Measurements from ENCODE around the gene UBXN4. TPM values are rescaled to one million over a fixed set of nuclear protein-coding genes. Genes with fewer than 3 reads are reported as not detected.

Gene UBXN4
- polyA plus RNA-seq, 2 of the 4 experiments (the other 2 are of a cell fraction) = 70.8 to 129 TPM

DNA sequence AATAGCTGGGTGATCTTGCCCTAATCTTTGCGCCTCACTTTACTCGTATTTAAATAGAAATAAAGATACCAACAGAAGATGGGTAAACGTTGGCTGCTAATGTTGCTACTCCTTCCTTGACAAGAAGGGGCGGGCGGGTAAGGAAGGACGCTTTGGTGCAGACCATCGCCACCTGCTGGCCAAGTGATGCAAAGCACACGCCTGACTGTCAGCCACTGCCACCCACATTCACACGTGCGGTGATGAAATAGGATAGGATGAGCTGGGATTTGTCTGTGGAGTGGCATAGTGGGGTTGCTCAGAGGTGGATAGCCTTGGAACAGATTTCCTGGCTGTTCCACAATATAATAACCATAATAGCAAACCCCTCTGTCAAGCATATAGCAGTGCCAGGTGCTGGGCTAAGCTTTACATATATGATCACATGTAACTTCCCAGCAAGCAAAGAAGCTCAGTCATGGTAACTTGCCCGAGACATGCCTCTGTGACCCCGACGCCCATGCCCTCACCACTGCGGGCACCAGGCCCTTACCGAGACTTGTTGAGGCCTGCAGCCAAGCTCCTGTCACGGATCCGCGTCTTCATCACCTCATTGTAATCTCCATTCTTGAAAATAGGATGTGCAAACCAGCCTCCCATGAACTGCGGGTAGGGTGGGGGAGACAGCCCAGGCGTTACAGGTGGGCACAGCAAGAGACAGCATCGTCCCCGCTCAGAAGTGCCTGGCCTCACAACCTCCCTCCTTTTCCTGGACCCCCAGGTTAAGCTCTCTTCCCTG, 56.0 kb downstream of the UBXN4 start:
- H3K4me2 ChIP-seq = peak overlapping the region; percentile 37; the same call in 2 of the 3 replicates
- POLR2A ChIA-PET = interaction anchor here (0.7 to 1.0 kb wide), 2 partner anchors 79 to 746 kb away, joined by 3 to 5 read pairs; partner anchors contain the start of genes MCM6 and RAB3GAP1
- DNase-seq (ENCODE audit: low read depth in 1 of 2, low spot score in 1 of 2) (peak; percentile 75 to 82), ATAC-seq (peak; percentile 86 to 95), FAIRE-seq (no peak)
- WGBS (ENCODE audit: missing lambda C conversion rate) = 32% methylated on average over 22 of the region's 22 CpGs
- peaks cover 20% of the 10 kb centered on the region for H3K9me3 ChIP-seq
- no peaks in the 10 kb centered on the region for H3K4me1 ChIP-seq
- TF ChIP-seq, protein P1, sequence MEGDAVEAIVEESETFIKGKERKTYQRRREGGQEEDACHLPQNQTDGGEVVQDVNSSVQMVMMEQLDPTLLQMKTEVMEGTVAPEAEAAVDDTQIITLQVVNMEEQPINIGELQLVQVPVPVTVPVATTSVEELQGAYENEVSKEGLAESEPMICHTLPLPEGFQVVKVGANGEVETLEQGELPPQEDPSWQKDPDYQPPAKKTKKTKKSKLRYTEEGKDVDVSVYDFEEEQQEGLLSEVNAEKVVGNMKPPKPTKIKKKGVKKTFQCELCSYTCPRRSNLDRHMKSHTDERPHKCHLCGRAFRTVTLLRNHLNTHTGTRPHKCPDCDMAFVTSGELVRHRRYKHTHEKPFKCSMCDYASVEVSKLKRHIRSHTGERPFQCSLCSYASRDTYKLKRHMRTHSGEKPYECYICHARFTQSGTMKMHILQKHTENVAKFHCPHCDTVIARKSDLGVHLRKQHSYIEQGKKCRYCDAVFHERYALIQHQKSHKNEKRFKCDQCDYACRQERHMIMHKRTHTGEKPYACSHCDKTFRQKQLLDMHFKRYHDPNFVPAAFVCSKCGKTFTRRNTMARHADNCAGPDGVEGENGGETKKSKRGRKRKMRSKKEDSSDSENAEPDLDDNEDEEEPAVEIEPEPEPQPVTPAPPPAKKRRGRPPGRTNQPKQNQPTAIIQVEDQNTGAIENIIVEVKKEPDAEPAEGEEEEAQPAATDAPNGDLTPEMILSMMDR (IDR thresholded peaks at IDR 0.05) = peak; percentile 86
- TF ChIP-seq CEBPB (IDR thresholded peaks at IDR 0.05) (peak in 1 of 2 experiments; percentile 54; a peak in 2 of 4 replicates), RAD21 (conservative IDR thresholded peaks at IDR 0.05 in 1 of 2, IDR thresholded peaks at IDR 0.05 in 1 of 2) (peak; percentile 41 to 59; a peak in 3 of 5 replicates), BHLHE40 (IDR thresholded peaks at IDR 0.05; ENCODE audit: low read depth, low read length) (peak; percentile 98), NPAS2 (CRISPR knock-in tag; IDR thresholded peaks at IDR 0.05; ENCODE audit: borderline replicate concordance) (no peak), PHF8 (IDR thresholded peaks at IDR 0.05; ENCODE audit: borderline replicate concordance, low read depth) (no peak), MAX (IDR thresholded peaks at IDR 0.05) (peak; percentile 82), MYC (IDR thresholded peaks at IDR 0.05; ENCODE audit: borderline replicate concordance, low read length) (no peak), RNF2 (IDR thresholded peaks at IDR 0.05; ENCODE audit: borderline replicate concordance, low read depth) (no peak), SMC3 (IDR thresholded peaks at IDR 0.05) (peak; percentile 67), JUNB (IDR thresholded peaks at IDR 0.05) (no peak), EHF (CRISPR knock-in tag; IDR thresholded peaks at IDR 0.05) (no peak)
- H3K4me3 ChIP-seq = no peak overlapping the region
- H3K27ac ChIP-seq = peak overlapping the region in 1 of 2 experiments; percentile 46; a peak in 2 of 6 replicates
- CTCF ChIA-PET = interaction anchor here (0.7 to 4.3 kb wide), 41 partner anchors 9 to 839 kb away, joined by 3 to 29 read pairs (median 4); partner anchors contain the start of gene UBXN4

GRCh38 chr2:135798275-135798705, 56.6 kb downstream of the UBXN4 start:
- POLR2A ChIA-PET = interaction anchor here (1.0 kb wide), 1 partner anchor 78 kb away, joined by 3 read pairs; the partner anchor contains the start of gene MCM6
- FAIRE-seq (no peak), DNase-seq (ENCODE audit: low read depth in 1 of 2, low spot score in 1 of 2) (no peak), ATAC-seq (peak; percentile 6 to 13; a peak in 3 of 6 replicates)
- H3K4me3 ChIP-seq = no peak overlapping the region
- no peaks in the 10 kb centered on the region for H3K4me1 ChIP-seq
- no peak overlapping the region for H3K27ac ChIP-seq
- WGBS (ENCODE audit: missing lambda C conversion rate) = 70% methylated on average over 5 of the region's 5 CpGs
- no peak overlapping the region for H3K4me2 ChIP-seq
- CTCF ChIA-PET = interaction anchor here (0.7 to 4.3 kb wide), 26 partner anchors 9 to 840 kb away, joined by 3 to 29 read pairs (median 7); partner anchors contain the start of gene UBXN4
- TF ChIP-seq RNF2 (IDR thresholded peaks at IDR 0.05; ENCODE audit: borderline replicate concordance, low read depth) (no peak), ZC3H11A (IDR thresholded peaks at IDR 0.05) (no peak), ZSCAN20 (CRISPR knock-in tag; IDR thresholded peaks at IDR 0.05) (no peak), JUN (IDR thresholded peaks at IDR 0.05) (no peak), BCL3 (IDR thresholded peaks at IDR 0.05) (no peak)
- TF ChIP-seq, protein P2, sequence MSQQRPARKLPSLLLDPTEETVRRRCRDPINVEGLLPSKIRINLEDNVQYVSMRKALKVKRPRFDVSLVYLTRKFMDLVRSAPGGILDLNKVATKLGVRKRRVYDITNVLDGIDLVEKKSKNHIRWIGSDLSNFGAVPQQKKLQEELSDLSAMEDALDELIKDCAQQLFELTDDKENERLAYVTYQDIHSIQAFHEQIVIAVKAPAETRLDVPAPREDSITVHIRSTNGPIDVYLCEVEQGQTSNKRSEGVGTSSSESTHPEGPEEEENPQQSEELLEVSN (IDR thresholded peaks at IDR 0.05; ENCODE audit: borderline replicate concordance, low read depth) = no peak
- H3K9me3 ChIP-seq = peaks cover 20% of the 10 kb centered on the region
